Upper lobe of left lung (tissue), 4 donors: ENCODE data around the gene GGTA1.

ENCODE experiments used
- CTCF ChIP-seq, 6 experiments: fragments of 450-650 bp in 4 of 6; fragments of 200-600 bp in 2 of 6; sonication (generic) in 2 of 6; IDR thresholded peaks; one replicate each; pipeline ENCODE4 v1.5.1; 2016 to 2019; ENCODE audit warnings: antibody characterized with exemption in 6 of 6
- POLR2A ChIP-seq, 4 donors: fragments of 450-650 bp; IDR thresholded peaks; one replicate each; pipeline ENCODE4 v1.5.1; 2016 to 2017; ENCODE audit warnings: antibody characterized with exemption in 4 of 4, mild to moderate bottlenecking in 2 of 4

- no peak for TF ChIP-seq CTCF (IDR thresholded peaks at IDR 0.05)
- no peak for TF ChIP-seq POLR2A (IDR thresholded peaks at IDR 0.05)
Measured at GRCh38 chr9:121441165-121441564, 58.5 kb downstream of the GGTA1 start.
